Peyer's patch (tissue), 4 donors: ENCODE results near the gene CKAP2L.

Experiments used
- CTCF ChIP-seq, 6 experiments: fragments of 450-650 bp in 4 of 6; fragments of 200-600 bp in 2 of 6; sonication (generic) in 1 of 6; IDR thresholded peaks; one replicate each; pipeline ENCODE4 v1.5.1; 2017 to 2019; ENCODE audit warnings: antibody characterized with exemption in 6 of 6, mild to moderate bottlenecking in 3 of 6, moderate library complexity in 1 of 6
- POLR2A ChIP-seq, 2 donors: fragments of 450-650 bp; IDR thresholded peaks; one replicate each; pipeline ENCODE4 v1.5.1; 2017; ENCODE audit warnings: antibody characterized with exemption in 2 of 2, mild to moderate bottlenecking in 2 of 2, moderate library complexity in 2 of 2

GRCh38 chr2:112690853-112691401, 73.5 kb downstream of the CKAP2L start:
- TF ChIP-seq CTCF (IDR thresholded peaks at IDR 0.05) = peak; percentile 55 to 91 (median 74)
- TF ChIP-seq POLR2A (IDR thresholded peaks at IDR 0.05) = no peak
